Effector memory CD8-positive, alpha-beta T cell (primary cell): Measurements from ENCODE around the gene GNAL.

Source experiments
- ATAC-seq: fragments of 150-1000 bp; cut with Tn5 transposase; replicated peaks from 2 replicates; pipeline ENCODE4 v1.10.0; 2021; ENCODE audit warnings: mild to moderate bottlenecking, moderate library complexity
- DNase-seq, 3 experiments: peaks; one replicate each; pipeline ENCODE4 v3.0.0; 2021
- H3K27ac Mint-ChIP-seq, 2 donors: one replicate each; pipeline ENCODE4 v1.8.0; 2022; ENCODE audit warnings: mild to moderate bottlenecking in 2 of 2, mixed read lengths in 2 of 2, moderate library complexity in 2 of 2
- H3K27me3 Mint-ChIP-seq, 2 donors: one replicate each; pipeline ENCODE4 v1.8.0; 2022; ENCODE audit warnings: mixed read lengths in 2 of 2
- H3K36me3 Mint-ChIP-seq: one replicate; pipeline ENCODE4 v1.8.0; 2022; ENCODE audit warnings: mild to moderate bottlenecking, moderate library complexity, mixed read lengths; ENCODE audit not compliant: insufficient read depth
- H3K4me1 Mint-ChIP-seq, 2 donors: one replicate each; pipeline ENCODE4 v1.8.0; 2022; ENCODE audit warnings: low read depth in 2 of 2, mixed read lengths in 2 of 2
- H3K4me3 Mint-ChIP-seq, 2 donors: one replicate each; pipeline ENCODE4 v1.8.0; 2022; ENCODE audit warnings: mild to moderate bottlenecking in 2 of 2, mixed read lengths in 2 of 2, moderate library complexity in 2 of 2
- H3K9me3 Mint-ChIP-seq, 2 donors: one replicate each; pipeline ENCODE4 v1.8.0; 2022; ENCODE audit warnings: mixed read lengths in 2 of 2

The GNAL gene

DNA sequence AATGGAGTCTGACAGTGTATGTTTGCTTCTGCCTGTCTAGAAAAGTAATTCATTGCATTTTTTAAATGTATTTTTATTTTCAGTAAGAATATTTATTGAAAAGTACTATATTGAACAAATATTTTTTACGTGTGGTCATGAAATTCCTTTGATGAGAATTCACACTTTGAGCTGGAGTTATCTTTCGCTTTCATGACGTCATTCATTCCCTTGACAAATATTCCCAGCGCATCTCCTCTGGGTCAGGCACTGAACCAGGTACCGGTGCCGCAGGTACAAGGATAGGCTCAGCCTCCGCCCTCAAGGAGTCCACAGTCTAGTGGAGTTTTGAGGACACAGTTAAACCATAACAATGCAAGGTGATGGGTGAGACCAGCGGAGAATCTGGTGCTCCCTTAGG, 60.2 kb downstream of the GNAL start:
- Mint-ChIP-seq H3K36me3 (peaks cover 3% of the 10 kb centered on the region), H3K27me3 (peaks cover 52 to 63% of the 10 kb centered on the region in 2 donors), H3K9me3 (no peaks in the 10 kb centered on the region), H3K27ac (no peak overlapping the region), H3K4me1 (peaks cover 3 to 7% of the 10 kb centered on the region in 2 donors), H3K4me3 (no peak overlapping the region)
- ATAC-seq, result no peak
- DNase-seq, result no peak

GRCh38 chr18:11750171-11750570, 61.1 kb downstream of the GNAL start:
- Mint-ChIP-seq H3K4me3 (peak overlapping the region in 1 of 2 donors; percentile 2), H3K9me3 (no peaks in the 10 kb centered on the region), H3K27me3 (peaks cover 59 to 71% of the 10 kb centered on the region in 2 donors), H3K27ac (no peak overlapping the region), H3K4me1 (peaks cover 3 to 7% of the 10 kb centered on the region in 2 donors), H3K36me3 (peaks cover 3% of the 10 kb centered on the region)
- ATAC-seq (no peak), DNase-seq (no peak)

GRCh38 chr18:11750581-11751310, 61.7 kb downstream of the GNAL start:
- Mint-ChIP-seq H3K36me3 (peaks cover 3% of the 10 kb centered on the region), H3K9me3 (no peaks in the 10 kb centered on the region), H3K4me3 (peak overlapping the region; percentile 2 to 25), H3K27ac (no peak overlapping the region), H3K4me1 (peaks cover 3 to 7% of the 10 kb centered on the region in 2 donors), H3K27me3 (peaks cover 61 to 72% of the 10 kb centered on the region in 2 donors)
- ATAC-seq (no peak), DNase-seq (no peak)

GRCh38 chr18:11751341-11752115, 62.5 kb downstream of the GNAL start:
- H3K27ac Mint-ChIP-seq, result peak overlapping the region in 1 of 2 donors; percentile 63
- H3K27me3 Mint-ChIP-seq, result peaks cover 57 to 70% of the 10 kb centered on the region in 2 donors
- H3K36me3 Mint-ChIP-seq, result peaks cover 3% of the 10 kb centered on the region
- DNase-seq (no peak), ATAC-seq (no peak)
- H3K4me3 Mint-ChIP-seq, result peak overlapping the region; percentile 25 to 64
- H3K9me3 Mint-ChIP-seq, result no peaks in the 10 kb centered on the region
- H3K4me1 Mint-ChIP-seq, result peaks cover 3 to 7% of the 10 kb centered on the region in 2 donors

DNA sequence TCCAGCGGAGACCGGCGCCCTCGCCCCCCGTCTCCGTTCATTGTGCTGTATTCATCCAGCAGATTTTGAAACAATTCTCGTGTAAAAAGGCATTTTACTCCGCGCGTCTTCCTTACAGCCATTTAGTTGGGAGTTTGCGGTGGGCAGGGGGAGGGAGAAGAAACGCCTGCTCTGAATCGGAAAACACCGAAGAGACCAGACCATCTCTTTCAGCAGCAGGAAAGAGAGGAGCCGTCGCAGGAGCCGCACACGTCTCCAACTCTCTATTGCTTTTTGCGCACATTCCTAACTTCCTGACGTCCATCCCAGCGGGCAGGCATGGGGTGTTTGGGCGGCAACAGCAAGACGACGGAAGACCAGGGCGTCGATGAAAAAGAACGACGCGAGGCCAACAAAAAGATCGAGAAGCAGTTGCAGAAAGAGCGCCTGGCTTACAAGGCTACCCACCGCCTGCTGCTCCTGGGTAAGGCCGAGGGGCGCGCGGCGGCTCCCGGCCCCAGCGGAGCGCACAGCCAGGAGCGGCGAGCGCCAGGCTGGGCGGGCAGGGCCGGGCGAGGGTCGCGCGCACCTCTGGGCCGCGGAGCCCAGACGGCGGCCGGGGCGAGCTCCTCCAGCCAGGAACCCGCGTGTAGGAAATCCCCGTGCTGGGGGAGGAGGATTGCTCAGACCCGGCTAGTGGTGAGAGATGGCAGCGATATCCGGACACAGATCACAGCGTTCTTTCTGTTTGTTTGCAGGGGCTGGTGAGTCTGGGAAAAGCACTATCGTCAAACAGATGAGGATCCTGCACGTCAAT, 63.2 kb downstream of the GNAL start:
- Mint-ChIP-seq H3K4me1 (peaks cover 3 to 7% of the 10 kb centered on the region in 2 donors), H3K27me3 (peaks cover 56 to 69% of the 10 kb centered on the region in 2 donors), H3K9me3 (no peaks in the 10 kb centered on the region), H3K36me3 (peaks cover 3% of the 10 kb centered on the region), H3K4me3 (peak overlapping the region; percentile 64 to 70), H3K27ac (peak overlapping the region in 1 of 2 donors; percentile 63)
- ATAC-seq (peak; percentile 37), DNase-seq (no peak)

DNA sequence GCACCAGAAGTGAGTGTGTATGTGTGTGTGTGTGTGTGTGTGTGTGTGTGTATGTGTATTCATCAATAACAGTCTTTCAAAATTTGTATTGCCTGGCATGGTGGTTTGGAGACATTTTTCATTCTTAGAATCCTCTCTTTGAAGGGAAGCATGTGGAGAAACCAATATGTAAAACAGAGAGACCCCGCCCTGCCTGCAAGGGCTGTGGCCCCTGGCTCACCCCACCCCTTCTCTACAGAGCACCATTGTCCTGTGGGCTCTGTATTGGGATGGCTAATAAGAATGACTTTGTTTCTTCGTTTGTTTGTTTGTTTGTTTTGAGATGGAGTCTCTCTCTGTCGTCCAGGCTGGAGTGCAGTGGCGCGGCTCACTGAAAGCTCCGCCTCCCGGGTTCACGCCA, 65.9 kb downstream of the GNAL start:
- H3K4me1 Mint-ChIP-seq, result peaks cover 3 to 7% of the 10 kb centered on the region in 2 donors
- no peak overlapping the region for H3K27ac Mint-ChIP-seq
- ATAC-seq, result no peak
- no peak for DNase-seq
- peaks cover 51 to 65% of the 10 kb centered on the region in 2 donors for H3K27me3 Mint-ChIP-seq
- no peaks in the 10 kb centered on the region for H3K36me3 Mint-ChIP-seq
- H3K9me3 Mint-ChIP-seq, result no peaks in the 10 kb centered on the region
- H3K4me3 Mint-ChIP-seq, result no peak overlapping the region

DNA sequence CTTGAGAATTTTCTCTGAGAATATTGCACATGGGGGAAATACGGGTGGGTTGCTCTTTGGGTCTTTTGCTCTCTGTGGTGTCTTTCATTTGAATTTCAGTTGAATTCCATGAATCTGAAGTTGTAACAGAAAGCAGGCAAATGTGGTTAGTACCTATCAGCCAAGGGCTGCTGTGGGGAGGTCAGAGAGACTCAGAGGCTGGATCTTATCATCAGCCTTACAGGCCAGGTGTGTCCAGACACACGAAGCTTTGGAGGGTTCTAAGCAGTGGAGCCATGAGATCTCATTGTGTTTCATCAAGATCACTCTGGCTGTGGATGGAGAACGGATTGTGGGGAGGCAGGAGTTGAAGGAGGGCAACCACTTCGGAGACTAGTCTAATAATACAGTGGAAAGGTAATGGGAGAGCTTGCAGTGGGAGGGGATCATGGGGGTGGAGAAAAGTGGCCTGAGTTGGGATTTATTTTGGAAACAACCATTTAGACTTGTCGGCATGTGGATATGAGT, 68.1 kb downstream of the GNAL start:
- H3K27me3 Mint-ChIP-seq, result peaks cover 34 to 52% of the 10 kb centered on the region in 2 donors

GRCh38 chr18:11759456-11759855, 70.4 kb downstream of the GNAL start:
- ATAC-seq (no peak), DNase-seq (no peak)
- H3K4me1 Mint-ChIP-seq, result peaks cover 5 to 9% of the 10 kb centered on the region in 2 donors
- no peak overlapping the region for H3K27ac Mint-ChIP-seq
- peaks cover 30 to 40% of the 10 kb centered on the region in 2 donors for H3K27me3 Mint-ChIP-seq
- no peaks in the 10 kb centered on the region for H3K36me3 Mint-ChIP-seq
- H3K9me3 Mint-ChIP-seq, result no peaks in the 10 kb centered on the region
- H3K4me3 Mint-ChIP-seq, result no peak overlapping the region

More for the DNA sequence above, 68.1 kb downstream of the GNAL start:
- H3K36me3 Mint-ChIP-seq, result no peaks in the 10 kb centered on the region
- no peak overlapping the region for H3K27ac Mint-ChIP-seq
- H3K4me3 Mint-ChIP-seq, result no peak overlapping the region
- H3K9me3 Mint-ChIP-seq, result no peaks in the 10 kb centered on the region
- DNase-seq (no peak), ATAC-seq (no peak)
- peaks cover 7 to 12% of the 10 kb centered on the region in 2 donors for H3K4me1 Mint-ChIP-seq

- Mint-ChIP-seq H3K27ac (peak overlapping the region in 1 of 2 donors; percentile 77), H3K9me3 (no peaks in the 10 kb centered on the region), H3K27me3 (peaks cover 19 to 28% of the 10 kb centered on the region in 2 donors), H3K4me3 (no peak overlapping the region), H3K36me3 (no peaks in the 10 kb centered on the region), H3K4me1 (peaks cover 5 to 9% of the 10 kb centered on the region in 2 donors)
- peak in 1 of 3 experiments; percentile 8 for DNase-seq
- ATAC-seq, result peak; percentile 66
These were observed 71.6 kb downstream of the GNAL start for GRCh38 chr18:11760498-11761167.

DNA sequence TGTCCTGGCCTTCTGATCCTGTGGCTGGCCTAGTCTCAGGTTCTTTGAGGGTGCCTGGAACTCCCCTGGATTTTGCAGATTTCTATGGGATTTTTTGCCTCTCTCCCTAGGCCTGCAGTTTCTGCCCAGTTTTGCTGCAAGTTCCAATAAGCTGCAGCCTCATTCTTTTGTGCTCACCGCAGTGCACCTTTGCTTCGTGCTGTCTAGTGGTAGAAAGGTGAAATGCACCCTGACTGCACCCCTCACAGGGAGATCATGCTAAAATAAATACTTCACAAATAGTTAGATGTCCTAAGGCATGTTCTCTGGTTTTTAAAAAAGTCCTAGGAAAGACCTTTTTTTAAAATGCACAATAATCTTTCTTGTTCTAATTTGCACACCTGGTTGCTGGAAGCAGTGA, 72.5 kb downstream of the GNAL start:
- Mint-ChIP-seq H3K9me3 (no peaks in the 10 kb centered on the region), H3K4me1 (peaks cover 5 to 9% of the 10 kb centered on the region in 2 donors), H3K27me3 (peaks cover 14 to 25% of the 10 kb centered on the region in 2 donors), H3K4me3 (no peak overlapping the region), H3K27ac (peak overlapping the region in 1 of 2 donors; percentile 16), H3K36me3 (no peaks in the 10 kb centered on the region)
- ATAC-seq (no peak), DNase-seq (no peak)

- DNase-seq (no peak), ATAC-seq (no peak)
- H3K27me3 Mint-ChIP-seq, result peaks cover 8 to 27% of the 10 kb centered on the region in 2 donors
- H3K36me3 Mint-ChIP-seq, result no peaks in the 10 kb centered on the region
- peaks cover 5 to 9% of the 10 kb centered on the region in 2 donors for H3K4me1 Mint-ChIP-seq
- H3K27ac Mint-ChIP-seq, result no peak overlapping the region
- H3K9me3 Mint-ChIP-seq, result no peaks in the 10 kb centered on the region
- no peak overlapping the region for H3K4me3 Mint-ChIP-seq
These were observed 73.4 kb downstream of the GNAL start for GRCh38 chr18:11762429-11762828.

- ATAC-seq, result no peak
- H3K27ac Mint-ChIP-seq, result no peak overlapping the region
- H3K4me3 Mint-ChIP-seq, result no peak overlapping the region
- no peak for DNase-seq
- no peaks in the 10 kb centered on the region for H3K36me3 Mint-ChIP-seq
- H3K9me3 Mint-ChIP-seq, result no peaks in the 10 kb centered on the region
- peaks cover 16 to 25% of the 10 kb centered on the region in 2 donors for H3K27me3 Mint-ChIP-seq
- no peaks in the 10 kb centered on the region for H3K4me1 Mint-ChIP-seq
These were observed 78.3 kb downstream of the GNAL start for GRCh38 chr18:11767329-11767728.
